Small intestine (tissue), 7 donors: ENCODE measurements around the gene ATCAY. TPM values are rescaled to one million over a fixed set of nuclear protein-coding genes. Genes with fewer than 3 reads are reported as not detected.
A peak's percentile ranks its signal among the peaks of the same experiment; 100 is the strongest.
"Not testable (repeated sequence)": the region's sequence is repeated elsewhere in the genome, so short reads cannot be mapped to it uniquely, and the experiment has no call there.

Experiments used
- DNase-seq, 2 donors: peaks; one replicate each; pipeline versions ENCODE4 v3.0.0 to v3.0.0-alpha.2; 2013
- FAIRE-seq: peaks from 2 replicates; lab custom pipeline; 2012; peaks lifted over from hg19 to GRCh38; lab: Jason Lieb, UNC
- H3K27ac ChIP-seq, 3 donors: one replicate each; pipeline ENCODE4 v1.5.1; 2013; ENCODE audit warnings: low read length in 2 of 3, mild to moderate bottlenecking in 2 of 3, control low read depth in 1 of 3, inconsistent platforms in 1 of 3, low read depth in 1 of 3, moderate library complexity in 1 of 3
- H3K27me3 ChIP-seq, 3 donors: one replicate each; pipeline ENCODE4 v1.6.1; 2013; ENCODE audit warnings: low read length in 3 of 3, inconsistent platforms in 1 of 3; ENCODE audit not compliant: control insufficient read depth in 3 of 3, insufficient read depth in 3 of 3
- H3K36me3 ChIP-seq, 3 donors: one replicate each; pipeline ENCODE4 v1.6.1; 2013; ENCODE audit warnings: low read length in 3 of 3, inconsistent platforms in 1 of 3, low read depth in 1 of 3, mild to moderate bottlenecking in 1 of 3, moderate library complexity in 1 of 3; ENCODE audit not compliant: control insufficient read depth in 3 of 3, insufficient read depth in 2 of 3
- H3K4me1 ChIP-seq, 3 donors: one replicate each; pipeline ENCODE4 v1.6.1; 2013; ENCODE audit warnings: low read length in 2 of 3, inconsistent platforms in 1 of 3, low read depth in 1 of 3, mild to moderate bottlenecking in 1 of 3, moderate library complexity in 1 of 3; ENCODE audit not compliant: control insufficient read depth in 3 of 3, insufficient read depth in 2 of 3
- H3K4me3 ChIP-seq, 3 donors: one replicate each; pipeline ENCODE4 v1.5.1; 2013; ENCODE audit warnings: low read length in 3 of 3, control low read depth in 1 of 3, inconsistent platforms in 1 of 3, low read depth in 1 of 3, mild to moderate bottlenecking in 1 of 3, moderate library complexity in 1 of 3
- H3K9me3 ChIP-seq, 2 donors: one replicate each; pipeline ENCODE4 v1.6.1; 2013; ENCODE audit warnings: low read depth in 1 of 2, low read length in 1 of 2; ENCODE audit not compliant: control insufficient read depth in 2 of 2, insufficient read depth in 1 of 2
- WGBS, 3 donors: extraction: QIAGEN DNeasy Blood & Tissue Kit; methylation state at CpG; one replicate each; pipeline ENCODE4 v1.1.7; 2013; 5-methylcytosine and 5-hydroxymethylcytosine counted together
- polyA plus RNA-seq, 4 donors: library from polyadenylated mRNA; stranded (reverse) in 3 of 4; unstranded in 1 of 4; fragments of 200-250 nt in 3 of 4; fragments of 120-200 nt in 1 of 4; gene quantifications; one replicate each; pipeline versions ENCODE4 v1.2.1 to v1.2.3, GENCODE V29; 2013
- donor health status: healthy with polysubstance abuse.
- donor health status: control.
- donor health status: control.
- donor health status: Bipolar disorder and iron deficiency.
- donor health status: healthy.

ATCAY gene
- polyA plus RNA-seq, 4 donors: 0.27 to 3.0 (median 0.34) TPM; not detected in 1

GRCh38 chr19:3879656-3880055 is 829 bp upstream of the ATCAY start:
- H3K36me3 ChIP-seq: no peaks in the 10 kb centered on the region

GRCh38 chr19:3881272-3882040 is 971 bp downstream of the ATCAY start:
- DNase-seq: no peak
- WGBS, 3 donors: 2 to 8% (median 7%) methylated on average over 27 to 30 of the region's 31 CpGs
- no peak for FAIRE-seq

More at GRCh38 chr19:3879656-3880055, 829 bp upstream of the ATCAY start:
- 61 to 70% (median 61%) methylated on average over 12 of the region's 12 CpGs for WGBS, 3 donors
- peaks cover 0 to 3% (median 0%) of the 10 kb centered on the region in 3 donors for H3K4me1 ChIP-seq
- DNase-seq: no peak
- FAIRE-seq: no peak
- H3K9me3 ChIP-seq: no peaks in the 10 kb centered on the region
- peaks cover 0 to 35% (median 31%) of the 10 kb centered on the region in 3 donors for H3K27me3 ChIP-seq
- no peak overlapping the region for H3K27ac ChIP-seq
- no peak overlapping the region for H3K4me3 ChIP-seq

GRCh38 chr19:3882041-3882384 is 1.5 kb downstream of the ATCAY start:
- H3K27ac ChIP-seq: no peak overlapping the region
- no peak for FAIRE-seq
- no peaks in the 10 kb centered on the region for H3K36me3 ChIP-seq
- no peak for DNase-seq
- WGBS, 3 donors: 22 to 31% (median 25%) methylated on average over 6 of the region's 6 CpGs
- H3K9me3 ChIP-seq: no peaks in the 10 kb centered on the region
- H3K27me3 ChIP-seq: peaks cover 0 to 35% (median 31%) of the 10 kb centered on the region in 3 donors
- H3K4me1 ChIP-seq: peaks cover 0 to 3% (median 0%) of the 10 kb centered on the region in 3 donors
- H3K4me3 ChIP-seq: no peak overlapping the region

More at GRCh38 chr19:3881272-3882040, 971 bp downstream of the ATCAY start:
- Histone ChIP-seq H3K27me3 (peaks cover 0 to 35% (median 31%) of the 10 kb centered on the region in 3 donors), H3K9me3 (no peaks in the 10 kb centered on the region), H3K4me1 (peaks cover 0 to 3% (median 0%) of the 10 kb centered on the region in 3 donors), H3K4me3 (peak overlapping the region in 1 of 3 donors; percentile 21), H3K36me3 (no peaks in the 10 kb centered on the region), H3K27ac (peak overlapping the region in 1 of 3 donors; percentile 28)

GRCh38 chr19:3890591-3890990 is 10.1 kb downstream of the ATCAY start:
- no peak overlapping the region for H3K4me3 ChIP-seq
- H3K27me3 ChIP-seq: no peaks in the 10 kb centered on the region
- WGBS, 3 donors: 73 to 83% (median 76%) methylated on average over 17 of the region's 17 CpGs
- no peak overlapping the region for H3K27ac ChIP-seq
- no peaks in the 10 kb centered on the region for H3K4me1 ChIP-seq
- no peaks in the 10 kb centered on the region for H3K9me3 ChIP-seq
- no peak for DNase-seq
- FAIRE-seq: no peak
- H3K36me3 ChIP-seq: no peaks in the 10 kb centered on the region

GRCh38 chr19:3893509-3894179 is 13.2 kb downstream of the ATCAY start:
- FAIRE-seq (no peak), DNase-seq (no peak)
- WGBS, 3 donors: 60 to 66% (median 65%) methylated on average over 11 to 12 of the region's 12 CpGs
- Histone ChIP-seq H3K4me3 (no peak overlapping the region), H3K9me3 (peaks cover 0 to 7% of the 10 kb centered on the region in 2 donors), H3K27ac (no peak overlapping the region), H3K27me3 (no peaks in the 10 kb centered on the region), H3K4me1 (no peaks in the 10 kb centered on the region), H3K36me3 (no peaks in the 10 kb centered on the region)

GRCh38 chr19:3894959-3895358 is 14.5 kb downstream of the ATCAY start:
- not testable (repeated sequence) for DNase-seq, FAIRE-seq, H3K4me3 ChIP-seq, H3K9me3 ChIP-seq, H3K27ac ChIP-seq, H3K4me1 ChIP-seq, H3K36me3 ChIP-seq, H3K27me3 ChIP-seq
- 53 to 80% (median 60%) methylated on average over 5 of the region's 5 CpGs for WGBS, 3 donors

GRCh38 chr19:3895788-3896187 is 15.3 kb downstream of the ATCAY start:
- FAIRE-seq (no peak), DNase-seq (no peak)
- H3K4me1 ChIP-seq: no peaks in the 10 kb centered on the region
- WGBS, 3 donors: 75 to 91% (median 83%) methylated on average over 5 of the region's 5 CpGs
- no peaks in the 10 kb centered on the region for H3K36me3 ChIP-seq
- H3K27ac ChIP-seq: no peak overlapping the region
- H3K4me3 ChIP-seq: no peak overlapping the region
- no peaks in the 10 kb centered on the region for H3K27me3 ChIP-seq
- H3K9me3 ChIP-seq: peaks cover 0 to 9% of the 10 kb centered on the region in 2 donors

- FAIRE-seq (no peak), DNase-seq (peak in 1 of 2 donors; percentile 15)
- WGBS, 3 donors: 64 to 74% (median 69%) methylated on average over 4 of the region's 4 CpGs
- Histone ChIP-seq H3K4me3 (no peak overlapping the region), H3K36me3 (no peaks in the 10 kb centered on the region), H3K27me3 (no peaks in the 10 kb centered on the region), H3K27ac (no peak overlapping the region), H3K4me1 (no peaks in the 10 kb centered on the region), H3K9me3 (peaks cover 0 to 9% of the 10 kb centered on the region in 2 donors)
These were observed 17.5 kb downstream of the ATCAY start for GRCh38 chr19:3897936-3898335.
